Effector memory CD4-positive, alpha-beta T cell (primary cell): Measurements from ENCODE around the gene NDUFA13.
"Not testable (repeated sequence)": the region's sequence is repeated elsewhere in the genome, so short reads cannot be mapped to it uniquely, and the experiment has no call there.

ENCODE experiments used
- DNase-seq, 3 donors: peaks; one replicate each; pipeline ENCODE4 v3.0.0-alpha.2; 2020
- H3K27ac ChIP-seq: 2 replicates; pipeline ENCODE4 v1.7.0; 2013; ENCODE audit warnings: mild to moderate bottlenecking, low read length, moderate library complexity; ENCODE audit not compliant: insufficient read depth, poor library complexity, severe bottlenecking
- H3K27me3 ChIP-seq: replicated peaks from 2 replicates; pipeline ENCODE4 v1.7.0; 2013; ENCODE audit warnings: mild to moderate bottlenecking, low read length; ENCODE audit not compliant: insufficient read depth, control insufficient read depth, poor library complexity, severe bottlenecking
- H3K36me3 ChIP-seq: 2 replicates; pipeline ENCODE4 v1.7.0; 2013; ENCODE audit warnings: mild to moderate bottlenecking, low read length, moderate library complexity; ENCODE audit not compliant: control insufficient read depth, insufficient read depth
- H3K4me1 ChIP-seq: 2 replicates; pipeline ENCODE4 v1.7.0; 2013; ENCODE audit warnings: low read length, mild to moderate bottlenecking; ENCODE audit not compliant: control insufficient read depth, insufficient read depth, poor library complexity, severe bottlenecking
- H3K4me3 ChIP-seq: 2 replicates; pipeline ENCODE4 v1.7.0; 2013; ENCODE audit warnings: low read length, low read depth, mild to moderate bottlenecking; ENCODE audit not compliant: insufficient read depth, poor library complexity, severe bottlenecking
- H3K9me3 ChIP-seq: 2 replicates; pipeline ENCODE4 v1.7.0; 2013; ENCODE audit warnings: mild to moderate bottlenecking, low read length, moderate library complexity; ENCODE audit not compliant: control insufficient read depth
- total RNA-seq, 3 donors: gene quantifications; one replicate each; lab custom pipeline; 2026; lab: John Stamatoyannopoulos, UW

The NDUFA13 gene
- 3.1 to 3.9 (median 3.3) reads per million in 3 donors for total RNA-seq

- DNase-seq = peak; percentile 90
- H3K4me3 ChIP-seq = peak within 1 kb of the TSS; percentile 86
- H3K27me3 ChIP-seq = no peaks in the 10 kb centered on the region
- peak within 1 kb of the TSS; percentile 78 for H3K27ac ChIP-seq
- H3K4me1 ChIP-seq = peaks cover 18% of the 10 kb centered on the region
- peaks cover 3% of the 10 kb centered on the region for H3K36me3 ChIP-seq
- no peaks in the 10 kb centered on the region for H3K9me3 ChIP-seq
These were observed at the start of gene NDUFA13 for GRCh38 chr19:19515642-19516519. NDUFA13 (plus strand) TSS chr19:19516225; CDS start chr19:19516239, 14 bp downstream.

- DNase-seq = no peak
- Histone ChIP-seq H3K9me3 (peaks cover 16% of the 10 kb centered on the region), H3K4me1 (peaks cover 21% of the 10 kb centered on the region), H3K27ac (no peak overlapping the region), H3K27me3 (no peaks in the 10 kb centered on the region), H3K4me3 (no peak overlapping the region), H3K36me3 (peaks cover 30% of the 10 kb centered on the region)
These were observed 47.5 kb upstream of the NDUFA13 start for GRCh38 chr19:19468424-19469050.

DNA sequence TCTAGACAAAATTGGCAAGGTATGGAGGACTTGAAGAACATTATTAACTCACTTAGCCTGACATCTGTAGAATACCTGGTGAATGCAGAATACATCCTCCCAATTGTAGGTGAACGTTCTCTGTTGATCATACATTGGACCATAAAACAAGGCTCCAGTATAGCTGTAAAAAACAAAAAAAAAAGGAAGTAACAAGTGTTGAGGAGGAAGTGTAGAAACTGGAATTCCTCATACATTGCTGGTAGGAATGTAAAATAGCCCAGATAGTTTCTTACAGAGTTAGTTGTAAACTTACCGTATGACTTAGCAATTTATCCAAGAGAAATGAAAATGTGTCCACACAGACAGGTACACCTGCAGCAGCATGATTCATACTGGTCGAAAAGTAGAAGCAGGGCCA, 45.4 kb upstream of the NDUFA13 start:
- Histone ChIP-seq H3K27ac (no peak overlapping the region), H3K4me1 (peaks cover 34% of the 10 kb centered on the region), H3K4me3 (no peak overlapping the region), H3K36me3 (peaks cover 25% of the 10 kb centered on the region), H3K27me3 (no peaks in the 10 kb centered on the region), H3K9me3 (peaks cover 16% of the 10 kb centered on the region)
- no peak for DNase-seq

DNA sequence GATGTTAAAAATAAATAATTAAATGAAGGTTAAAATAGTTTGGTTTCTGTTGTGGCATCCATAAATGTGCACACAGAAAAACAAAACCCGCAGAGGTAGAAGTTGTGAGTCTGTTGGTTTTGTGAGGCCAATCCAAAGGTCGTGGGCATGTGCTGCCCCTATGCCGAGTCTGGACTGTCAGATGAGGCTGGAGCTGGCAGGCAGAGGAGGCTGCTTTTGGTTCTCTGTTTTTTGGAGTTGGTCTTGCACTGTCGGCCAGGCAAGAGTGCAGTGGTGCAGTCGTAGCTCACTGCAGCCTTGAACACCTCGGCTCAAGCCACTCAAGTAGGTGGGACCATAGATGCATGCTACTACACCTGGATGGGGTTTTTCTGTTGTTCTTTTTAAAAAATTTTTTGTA, 44.3 kb upstream of the NDUFA13 start:
- no peak overlapping the region for H3K27ac ChIP-seq
- H3K4me3 ChIP-seq = no peak overlapping the region
- DNase-seq = no peak
- H3K4me1 ChIP-seq = peaks cover 44% of the 10 kb centered on the region
- H3K9me3 ChIP-seq = peaks cover 16% of the 10 kb centered on the region
- H3K36me3 ChIP-seq = peaks cover 14% of the 10 kb centered on the region
- no peaks in the 10 kb centered on the region for H3K27me3 ChIP-seq

DNA sequence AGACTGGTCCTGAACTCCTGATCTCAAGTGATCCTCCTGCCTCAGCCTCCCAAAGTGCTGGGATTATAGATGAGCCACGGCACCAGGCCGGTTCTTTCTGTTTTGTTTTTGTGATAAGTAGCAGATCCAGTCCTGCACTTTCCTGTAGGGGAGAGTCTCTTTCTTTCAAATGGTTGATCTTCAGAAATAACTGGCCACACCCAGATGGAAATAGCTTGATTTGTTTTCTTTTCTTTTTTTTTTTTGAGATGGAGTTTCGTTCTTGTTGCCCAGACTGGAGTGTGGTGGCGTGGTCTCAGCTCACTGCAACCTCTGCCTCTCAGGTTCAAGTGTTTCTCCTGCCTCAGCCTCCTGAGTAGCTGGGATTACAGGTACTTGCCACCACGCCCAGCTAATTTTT, 43.9 kb upstream of the NDUFA13 start:
- peaks cover 12% of the 10 kb centered on the region for H3K36me3 ChIP-seq
- not testable (repeated sequence) for H3K27ac ChIP-seq, DNase-seq, H3K4me3 ChIP-seq, H3K27me3 ChIP-seq
- H3K4me1 ChIP-seq = peaks cover 44% of the 10 kb centered on the region
- H3K9me3 ChIP-seq = peaks cover 16% of the 10 kb centered on the region

DNA sequence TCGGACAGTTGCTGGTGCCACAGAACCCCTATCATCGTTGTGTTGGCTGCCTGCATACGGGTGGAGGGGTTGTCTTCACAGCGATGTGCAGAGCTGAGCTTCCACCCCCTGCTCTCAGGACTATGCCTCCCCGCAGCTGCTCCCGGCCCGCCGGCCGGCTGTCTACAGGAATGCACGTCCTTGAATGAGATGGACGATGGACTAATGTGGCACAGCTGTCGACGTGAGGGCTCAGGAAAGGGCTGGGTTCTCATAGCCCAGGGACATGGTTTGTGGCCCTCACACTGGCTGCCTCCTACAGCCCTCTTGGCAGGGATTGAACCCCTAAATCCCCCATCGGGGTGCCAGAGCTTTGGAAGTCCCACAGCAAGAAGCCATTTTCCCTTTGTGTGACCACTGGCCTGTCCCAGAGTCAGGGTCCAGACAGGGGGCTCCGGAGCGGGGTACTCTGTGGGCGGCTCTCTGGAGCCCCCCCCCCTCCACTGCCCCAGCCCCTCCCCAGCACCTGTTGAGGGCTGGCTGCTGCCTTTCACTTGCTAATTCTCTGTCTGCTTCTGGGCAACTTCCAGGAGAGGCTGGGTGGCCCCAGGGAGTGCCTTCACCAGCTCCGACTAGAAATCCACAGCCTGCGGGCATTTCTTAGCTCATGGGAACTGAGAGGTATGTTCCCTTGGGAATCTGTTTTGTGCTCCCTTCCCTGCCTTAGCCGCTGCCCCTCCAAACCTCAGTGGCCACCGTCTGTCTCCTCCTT, 40.8 kb upstream of the NDUFA13 start:
- Histone ChIP-seq H3K4me3 (no peak overlapping the region), H3K27me3 (no peaks in the 10 kb centered on the region), H3K36me3 (peaks cover 7% of the 10 kb centered on the region), H3K4me1 (peaks cover 48% of the 10 kb centered on the region), H3K27ac (peak overlapping the region; percentile 60), H3K9me3 (no peaks in the 10 kb centered on the region)
- DNase-seq = no peak

DNA sequence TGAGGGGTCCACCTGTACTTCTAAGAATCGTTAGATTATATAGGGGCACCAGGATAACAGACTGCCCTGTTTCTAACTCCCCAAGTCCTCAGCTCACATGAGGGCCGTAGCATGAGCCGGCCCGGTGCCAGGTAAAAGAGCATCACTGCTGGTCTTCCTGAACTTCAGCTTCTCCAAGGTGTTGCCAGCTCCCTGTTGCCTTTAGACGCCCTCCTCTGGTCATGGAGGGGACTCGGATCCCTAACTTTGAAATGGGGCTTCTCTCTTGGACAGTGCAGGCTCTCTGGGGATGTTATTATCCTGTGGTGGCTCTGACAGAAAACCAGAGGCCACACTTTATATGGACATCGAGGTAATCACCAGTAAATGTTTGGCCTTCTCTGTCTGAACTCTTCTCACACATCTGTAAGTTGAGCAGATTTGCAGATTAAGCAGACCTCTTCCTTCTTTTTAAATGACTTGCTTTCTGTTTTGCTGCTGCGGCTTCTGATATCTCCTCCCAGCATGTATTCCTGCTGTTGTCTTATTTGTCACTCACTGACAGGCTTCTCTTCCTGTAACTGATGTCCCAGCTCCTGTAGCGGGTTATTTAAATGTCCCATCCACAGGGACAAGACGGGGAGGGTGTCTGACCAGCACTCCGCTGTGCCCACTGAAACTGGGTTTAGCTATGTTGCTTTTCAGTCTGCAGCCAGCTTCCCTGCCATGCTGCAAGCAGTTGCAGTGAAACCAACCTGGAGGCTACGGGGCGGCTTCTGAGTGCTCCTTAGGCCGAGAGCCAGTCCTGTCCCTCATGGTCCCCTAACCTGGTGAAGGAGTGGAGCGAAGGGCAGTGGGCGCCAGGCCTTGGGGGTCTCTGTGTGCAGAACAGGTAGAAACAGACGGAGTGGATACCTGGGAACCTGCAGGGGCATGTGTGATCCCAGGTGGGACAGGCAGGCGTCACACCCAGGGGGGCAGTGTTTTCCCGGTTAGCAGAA, 39.9 kb upstream of the NDUFA13 start:
- Histone ChIP-seq H3K36me3 (peaks cover 9% of the 10 kb centered on the region), H3K27me3 (no peaks in the 10 kb centered on the region), H3K27ac (peak overlapping the region; percentile 36), H3K4me3 (no peak overlapping the region), H3K9me3 (no peaks in the 10 kb centered on the region), H3K4me1 (peaks cover 48% of the 10 kb centered on the region)
- no peak for DNase-seq

- H3K4me1 ChIP-seq = peaks cover 37% of the 10 kb centered on the region
- no peaks in the 10 kb centered on the region for H3K9me3 ChIP-seq
- H3K4me3 ChIP-seq = no peak overlapping the region
- no peak for DNase-seq
- no peak overlapping the region for H3K27ac ChIP-seq
- H3K27me3 ChIP-seq = no peaks in the 10 kb centered on the region
- peaks cover 18% of the 10 kb centered on the region for H3K36me3 ChIP-seq
These were observed 38.2 kb upstream of the NDUFA13 start for GRCh38 chr19:19477705-19478383.

- no peaks in the 10 kb centered on the region for H3K27me3 ChIP-seq
- no peak for DNase-seq
- H3K27ac ChIP-seq = no peak overlapping the region
- peaks cover 23% of the 10 kb centered on the region for H3K36me3 ChIP-seq
- no peaks in the 10 kb centered on the region for H3K9me3 ChIP-seq
- H3K4me3 ChIP-seq = no peak overlapping the region
- H3K4me1 ChIP-seq = peaks cover 13% of the 10 kb centered on the region
These were observed 35.3 kb upstream of the NDUFA13 start for GRCh38 chr19:19480688-19481087.
